IMR-90 (cell line): ENCODE results near the gene GRM2. TPM values are rescaled to one million over a fixed set of nuclear protein-coding genes. Genes with fewer than 3 reads are reported as not detected.

Experiments
- ATAC-seq: fragments of 200-7000 bp; cut with Tn5 transposase; 2 replicates; pipeline ENCODE4 v1.9.1; 2020; ENCODE audit warnings: low read depth, mild to moderate bottlenecking, moderate library complexity
- BruUV-seq: library from RNA; stranded (reverse); fragments of 400-500 nt; replicated peaks from 2 replicates; lab custom pipeline; 2021; lab: Mats Ljungman, UMichigan
- CTCF ChIA-PET: fragments of 300-600 bp; formaldehyde crosslinking; extraction: SDS; loops from one replicate; lab custom pipeline; 2021; ENCODE audit warnings: antibody characterized with exemption; lab: Yijun Ruan, JAX
- POLR2A ChIA-PET: fragments of 300-600 bp; sonication (Branson Sonifier 250); formaldehyde crosslinking; loops from one replicate; lab custom pipeline; 2022; ENCODE audit warnings: antibody characterized with exemption; ENCODE audit not compliant: unreplicated experiment; lab: Charles Lee
- DNase-seq: peaks from one replicate; pipeline ENCODE4 v3.0.0; 2013
- H2AFZ ChIP-seq: replicated peaks from 2 replicates; pipeline ENCODE3; 2013; ENCODE audit warnings: low read length, mild to moderate bottlenecking; ENCODE audit not compliant: poor library complexity
- H2AK5ac ChIP-seq: 2 replicates; pipeline ENCODE4 v1.6.1; 2013; ENCODE audit warnings: low read depth, low read length, inconsistent platforms
- H2AK9ac ChIP-seq: replicated peaks from 2 replicates; pipeline ENCODE3; 2013; ENCODE audit warnings: mild to moderate bottlenecking, low read depth, low read length, moderate library complexity; ENCODE audit not compliant: poor library complexity
- H2BK120ac ChIP-seq: 2 replicates; pipeline ENCODE4 v1.6.1; 2013; ENCODE audit warnings: low read depth, low read length, inconsistent platforms
- H2BK15ac ChIP-seq: 3 replicates; pipeline ENCODE4 v1.6.1; 2013; ENCODE audit warnings: low read depth, low read length, inconsistent platforms
- H2BK20ac ChIP-seq: 2 replicates; pipeline ENCODE4 v1.6.1; 2013; ENCODE audit warnings: low read depth, mild to moderate bottlenecking, inconsistent platforms, low read length, moderate library complexity
- H2BK5ac ChIP-seq: 2 replicates; pipeline ENCODE4 v1.6.1; 2013; ENCODE audit warnings: mild to moderate bottlenecking, low read depth, low read length, inconsistent platforms; ENCODE audit not compliant: poor library complexity, severe bottlenecking
- H3K14ac ChIP-seq: replicated peaks from 2 replicates; pipeline ENCODE4 v1.6.1; 2013; ENCODE audit warnings: low read depth, low read length, inconsistent platforms
- H3K18ac ChIP-seq: 2 replicates; pipeline ENCODE4 v1.6.1; 2013; ENCODE audit warnings: low read depth, low read length, control low read depth
- H3K23ac ChIP-seq: 2 replicates; pipeline ENCODE4 v1.6.1; 2013; ENCODE audit warnings: low read depth, low read length, inconsistent platforms
- H3K27ac ChIP-seq: 2 replicates; pipeline ENCODE4 v1.5.1; 2013; ENCODE audit warnings: mild to moderate bottlenecking, control low read depth, low read length; ENCODE audit not compliant: insufficient read depth
- H3K27me3 ChIP-seq: 2 replicates; pipeline ENCODE4 v1.6.1; 2013; ENCODE audit warnings: low read length; ENCODE audit not compliant: control insufficient read depth, insufficient read depth
- H3K36me3 ChIP-seq: 2 replicates; pipeline ENCODE4 v1.6.1; 2013; ENCODE audit warnings: low read length, mixed read lengths; ENCODE audit not compliant: control insufficient read depth, insufficient read depth
- H3K4ac ChIP-seq: 2 replicates; pipeline ENCODE4 v1.6.1; 2013; ENCODE audit warnings: low read depth, low read length, inconsistent platforms
- H3K4me1 ChIP-seq: 2 replicates; pipeline ENCODE4 v1.6.1; 2013; ENCODE audit warnings: low read length, mixed read lengths; ENCODE audit not compliant: control insufficient read depth, insufficient read depth
- H3K4me2 ChIP-seq: 2 replicates; pipeline ENCODE4 v1.6.1; 2013; ENCODE audit warnings: low read depth, mild to moderate bottlenecking, control low read depth, low read length, moderate library complexity
- H3K4me3 ChIP-seq: 2 replicates; pipeline ENCODE4 v1.5.1; 2013; ENCODE audit warnings: low read depth, mild to moderate bottlenecking, control low read depth, low read length, moderate library complexity; ENCODE audit not compliant: insufficient read depth
- H3K56ac ChIP-seq: 2 replicates; pipeline ENCODE4 v1.6.1; 2013; ENCODE audit warnings: low read length, inconsistent platforms; ENCODE audit not compliant: insufficient read depth; ENCODE audit errors: extremely low read depth
- H3K79me1 ChIP-seq, 2 experiments: 2 replicates each; pipeline ENCODE4 v1.6.1; 2013; ENCODE audit warnings: low read length in 2 of 2, inconsistent platforms in 1 of 2, low read depth in 1 of 2
- H3K9ac ChIP-seq: 2 replicates; pipeline ENCODE4 v1.6.1; 2013; ENCODE audit warnings: low read depth, low read length, control low read depth
- H3K9me1 ChIP-seq: 2 replicates; pipeline ENCODE4 v1.6.1; 2013; ENCODE audit warnings: low read length, inconsistent platforms; ENCODE audit not compliant: insufficient read depth
- H3K9me3 ChIP-seq: 2 replicates; pipeline ENCODE4 v1.6.1; 2013; ENCODE audit warnings: low read length; ENCODE audit not compliant: control insufficient read depth, insufficient read depth
- H4K20me1 ChIP-seq: 2 replicates; pipeline ENCODE4 v1.6.1; 2013; ENCODE audit warnings: low read length, inconsistent platforms; ENCODE audit not compliant: insufficient read depth
- H4K5ac ChIP-seq: 2 replicates; pipeline ENCODE4 v1.6.1; 2013; ENCODE audit warnings: mild to moderate bottlenecking, low read depth, low read length, control low read depth
- H4K8ac ChIP-seq, 2 experiments: 2 replicates each; pipeline ENCODE4 v1.6.1; 2013; ENCODE audit warnings: low read depth in 2 of 2, low read length in 2 of 2, control low read depth in 1 of 2, inconsistent platforms in 1 of 2
- H4K91ac ChIP-seq: 2 replicates; pipeline ENCODE4 v1.6.1; 2013; ENCODE audit warnings: low read depth, low read length, inconsistent platforms; ENCODE audit not compliant: insufficient read depth
- BHLHE40 ChIP-seq: fragments of 150-350 bp; IDR thresholded peaks from 2 replicates; pipeline ENCODE4 v1.6.1; 2016; ENCODE audit warnings: mild to moderate bottlenecking, low read depth, low read length
- CEBPB ChIP-seq: IDR thresholded peaks from 2 replicates; pipeline ENCODE4 v1.6.1; 2012; ENCODE audit warnings: low read depth, low read length, improper control_type of control experiment
- CHD1 ChIP-seq: IDR thresholded peaks from 2 replicates; pipeline ENCODE4 v1.6.1; 2012; ENCODE audit warnings: low read depth, low read length, improper control_type of control experiment
- FOS ChIP-seq: fragments of 150-350 bp; IDR thresholded peaks from 2 replicates; pipeline ENCODE4 v1.6.1; 2016; ENCODE audit warnings: low read depth, low read length
- MXI1 ChIP-seq: IDR thresholded peaks from 2 replicates; pipeline ENCODE4 v1.6.1; 2012; ENCODE audit warnings: low read depth, mild to moderate bottlenecking, low read length, moderate library complexity, borderline replicate concordance
- POLR2A ChIP-seq: IDR thresholded peaks from 2 replicates; pipeline ENCODE4 v1.6.1; 2012; ENCODE audit warnings: mild to moderate bottlenecking, low read depth, low read length
- RFX5 ChIP-seq: IDR thresholded peaks from 2 replicates; pipeline ENCODE4 v1.8.0; 2012; ENCODE audit warnings: low read depth, mild to moderate bottlenecking, low read length, moderate library complexity
- WGBS, 2 experiments: methylation state at CpG; one replicate each; pipeline versions ENCODE4 v1.1.5 to v1.1.7; 2013; ENCODE audit warnings: missing lambda C conversion rate in 2 of 2; ENCODE audit not compliant: insufficient read length in 1 of 2; ENCODE audit errors: extremely low coverage in 2 of 2; 5-methylcytosine and 5-hydroxymethylcytosine counted together
- dilution Hi-C: fragments of 300-500 bp; cut with HindIII; formaldehyde crosslinking; loops from one replicate; pipeline ENCODE4 v1.14.3; 2018; ENCODE audit warnings: low sequenced_read_pairs; ENCODE audit not compliant: unreplicated experiment
- in situ Hi-C: fragments of 300-500 bp; cut with MboI; formaldehyde crosslinking; loops from 3 replicates; pipeline ENCODE4 v1.14.3; 2019; ENCODE audit warnings: low sequenced_read_pairs, inconsistent platforms, mixed read lengths
- intact Hi-C: fragments of 100-400 bp; cut with micrococcal nuclease; formaldehyde crosslinking; loops from 2 replicates; pipeline ENCODE4 v1.10.0; 2022
- polyA plus RNA-seq, 3 experiments: library from polyadenylated mRNA; depleted of rRNA; stranded (reverse); fragments of >200 nt; gene quantifications; 2 replicates each; pipeline ENCODE4 v1.2.3, GENCODE V29; 2012; ENCODE audit warnings: low replicate concordance in 1 of 3
- total RNA-seq: library from RNA; depleted of rRNA; stranded (reverse); fragments of >200 nt; gene quantifications from 2 replicates; pipeline ENCODE4 v1.2.3, GENCODE V29; 2012
- TF ChIP-seq, protein P1 (sequence below): fragments of 150-350 bp; IDR thresholded peaks from 2 replicates; pipeline ENCODE4 v1.6.1; 2016; ENCODE audit warnings: low read depth, mild to moderate bottlenecking, low read length, moderate library complexity, borderline replicate concordance
- TF ChIP-seq, protein P2 (sequence below): conservative IDR thresholded peaks from 2 replicates; pipeline ENCODE4 v1.5.1; 2012; ENCODE audit warnings: mild to moderate bottlenecking, low read depth, low read length, improper control_type of control experiment
- TF ChIP-seq, protein P3 (sequence below): fragments of 150-350 bp; IDR thresholded peaks from 2 replicates; pipeline ENCODE4 v1.6.1; 2017; ENCODE audit warnings: mild to moderate bottlenecking, antibody characterized with exemption, low read length, low read depth

GRM2 gene
- total and polyA plus RNA-seq, 2 of the 4 experiments (the other 2 are of a cell fraction), result under 0.01 to 0.14 TPM

DNA sequence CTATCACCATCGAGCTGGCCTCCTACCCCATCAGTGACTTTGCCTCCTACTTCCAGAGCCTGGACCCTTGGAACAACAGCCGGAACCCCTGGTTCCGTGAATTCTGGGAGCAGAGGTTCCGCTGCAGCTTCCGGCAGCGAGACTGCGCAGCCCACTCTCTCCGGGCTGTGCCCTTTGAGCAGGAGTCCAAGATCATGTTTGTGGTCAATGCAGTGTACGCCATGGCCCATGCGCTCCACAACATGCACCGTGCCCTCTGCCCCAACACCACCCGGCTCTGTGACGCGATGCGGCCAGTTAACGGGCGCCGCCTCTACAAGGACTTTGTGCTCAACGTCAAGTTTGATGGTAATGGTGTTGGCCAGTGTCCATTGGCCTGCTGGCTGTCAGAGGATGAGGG, 6.1 kb downstream of the GRM2 start:
- Histone ChIP-seq H3K9me1 (no peaks in the 10 kb centered on the region; the same call in 1 of the 2 replicates), H4K5ac (no peak overlapping the region), H3K4me3 (no peak overlapping the region), H3K9ac (no peak overlapping the region), H2BK120ac (no peak overlapping the region), H4K8ac (no peak overlapping the region), H3K36me3 (no peaks in the 10 kb centered on the region), H3K14ac (no peak overlapping the region), H2BK5ac (no peak overlapping the region), H3K56ac (no peak overlapping the region), H2AFZ (no peak overlapping the region), H3K27ac (no peak overlapping the region), H3K4me1 (no peaks in the 10 kb centered on the region), H3K23ac (no peak overlapping the region), H3K4ac (no peak overlapping the region), H2AK9ac (no peak overlapping the region), H3K27me3 (peaks cover 10% of the 10 kb centered on the region; the same call in 1 of the 2 replicates), H4K20me1 (no peaks in the 10 kb centered on the region), H2BK15ac (no peak overlapping the region), H3K18ac (no peak overlapping the region), H2BK20ac (no peak overlapping the region), H2AK5ac (no peak overlapping the region), H3K9me3 (no peaks in the 10 kb centered on the region), H4K91ac (no peak overlapping the region), H3K79me1 (no peaks in the 10 kb centered on the region), H3K4me2 (no peak overlapping the region)
- no peak for TF ChIP-seq BHLHE40
- no peak for TF ChIP-seq CEBPB
- no peak for TF ChIP-seq MXI1
- TF ChIP-seq POLR2A, result no peak
- TF ChIP-seq, protein P1, sequence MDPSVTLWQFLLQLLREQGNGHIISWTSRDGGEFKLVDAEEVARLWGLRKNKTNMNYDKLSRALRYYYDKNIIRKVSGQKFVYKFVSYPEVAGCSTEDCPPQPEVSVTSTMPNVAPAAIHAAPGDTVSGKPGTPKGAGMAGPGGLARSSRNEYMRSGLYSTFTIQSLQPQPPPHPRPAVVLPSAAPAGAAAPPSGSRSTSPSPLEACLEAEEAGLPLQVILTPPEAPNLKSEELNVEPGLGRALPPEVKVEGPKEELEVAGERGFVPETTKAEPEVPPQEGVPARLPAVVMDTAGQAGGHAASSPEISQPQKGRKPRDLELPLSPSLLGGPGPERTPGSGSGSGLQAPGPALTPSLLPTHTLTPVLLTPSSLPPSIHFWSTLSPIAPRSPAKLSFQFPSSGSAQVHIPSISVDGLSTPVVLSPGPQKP, result no peak
- no peak for TF ChIP-seq FOS
- no peak for TF ChIP-seq CHD1
- no peak for TF ChIP-seq RFX5
- TF ChIP-seq, protein P2, sequence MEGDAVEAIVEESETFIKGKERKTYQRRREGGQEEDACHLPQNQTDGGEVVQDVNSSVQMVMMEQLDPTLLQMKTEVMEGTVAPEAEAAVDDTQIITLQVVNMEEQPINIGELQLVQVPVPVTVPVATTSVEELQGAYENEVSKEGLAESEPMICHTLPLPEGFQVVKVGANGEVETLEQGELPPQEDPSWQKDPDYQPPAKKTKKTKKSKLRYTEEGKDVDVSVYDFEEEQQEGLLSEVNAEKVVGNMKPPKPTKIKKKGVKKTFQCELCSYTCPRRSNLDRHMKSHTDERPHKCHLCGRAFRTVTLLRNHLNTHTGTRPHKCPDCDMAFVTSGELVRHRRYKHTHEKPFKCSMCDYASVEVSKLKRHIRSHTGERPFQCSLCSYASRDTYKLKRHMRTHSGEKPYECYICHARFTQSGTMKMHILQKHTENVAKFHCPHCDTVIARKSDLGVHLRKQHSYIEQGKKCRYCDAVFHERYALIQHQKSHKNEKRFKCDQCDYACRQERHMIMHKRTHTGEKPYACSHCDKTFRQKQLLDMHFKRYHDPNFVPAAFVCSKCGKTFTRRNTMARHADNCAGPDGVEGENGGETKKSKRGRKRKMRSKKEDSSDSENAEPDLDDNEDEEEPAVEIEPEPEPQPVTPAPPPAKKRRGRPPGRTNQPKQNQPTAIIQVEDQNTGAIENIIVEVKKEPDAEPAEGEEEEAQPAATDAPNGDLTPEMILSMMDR, result no peak
- TF ChIP-seq, protein P3, sequence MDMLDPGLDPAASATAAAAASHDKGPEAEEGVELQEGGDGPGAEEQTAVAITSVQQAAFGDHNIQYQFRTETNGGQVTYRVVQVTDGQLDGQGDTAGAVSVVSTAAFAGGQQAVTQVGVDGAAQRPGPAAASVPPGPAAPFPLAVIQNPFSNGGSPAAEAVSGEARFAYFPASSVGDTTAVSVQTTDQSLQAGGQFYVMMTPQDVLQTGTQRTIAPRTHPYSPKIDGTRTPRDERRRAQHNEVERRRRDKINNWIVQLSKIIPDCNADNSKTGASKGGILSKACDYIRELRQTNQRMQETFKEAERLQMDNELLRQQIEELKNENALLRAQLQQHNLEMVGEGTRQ, result no peak
- no TSS peak for BruUV-seq
- ChIA-PET CTCF (no interaction called here), POLR2A (no interaction called here)
- dilution Hi-C loops, result no loop called here
- WGBS, 2 experiments, result 93% methylated on average over 7 of the region's 19 CpGs; no CpG with 5 or more reads in 1 of the 2 experiments
- in situ Hi-C loops, result no loop called here
- ATAC-seq (no peak), DNase-seq (no peak)
- intact Hi-C loops, result loop anchor here (5.0 kb wide), 1 partner anchor 89 kb away; no protein-coding TSS in a partner anchor
